Trophoblast cell (in vitro differentiated cells and primary cell): ENCODE results near the gene KIAA0513.

ENCODE experiments used
- DNase-seq, 2 donors: peaks; one replicate each; pipeline ENCODE4 v3.0.0-alpha.2; 2016
- H2AFZ ChIP-seq: 2 replicates; pipeline ENCODE4 v1.6.1; 2013; ENCODE audit warnings: low read length, moderate library complexity, mild to moderate bottlenecking; ENCODE audit not compliant: insufficient read depth, poor library complexity
- H2AK5ac ChIP-seq: 2 replicates; pipeline ENCODE4 v1.6.1; 2013; ENCODE audit warnings: mild to moderate bottlenecking, low read length
- H2BK120ac ChIP-seq: 2 replicates; pipeline ENCODE4 v1.6.1; 2013; ENCODE audit warnings: low read length, mild to moderate bottlenecking, moderate library complexity; ENCODE audit not compliant: insufficient read depth, poor library complexity
- H2BK12ac ChIP-seq: 2 replicates; pipeline ENCODE4 v1.6.1; 2013; ENCODE audit warnings: mild to moderate bottlenecking, low read length, moderate library complexity
- H2BK5ac ChIP-seq: 2 replicates; pipeline ENCODE4 v1.6.1; 2013; ENCODE audit warnings: low read length, low read depth, moderate library complexity, mild to moderate bottlenecking; ENCODE audit not compliant: poor library complexity
- H3K14ac ChIP-seq: 2 replicates; pipeline ENCODE4 v1.6.1; 2013; ENCODE audit warnings: mild to moderate bottlenecking, low read length
- H3K18ac ChIP-seq: 2 replicates; pipeline ENCODE4 v1.6.1; 2013; ENCODE audit warnings: mild to moderate bottlenecking, low read length
- H3K23ac ChIP-seq: 2 replicates; pipeline ENCODE4 v1.6.1; 2013; ENCODE audit warnings: low read length
- H3K27ac ChIP-seq: 2 replicates; pipeline ENCODE4 v1.5.1; 2013; ENCODE audit warnings: low read depth, mild to moderate bottlenecking, inconsistent platforms, low read length, moderate library complexity
- H3K27me3 ChIP-seq: 2 replicates; pipeline ENCODE4 v1.6.1; 2013; ENCODE audit warnings: inconsistent platforms, mild to moderate bottlenecking, low read length, moderate library complexity; ENCODE audit not compliant: insufficient read depth
- H3K36me3 ChIP-seq, 2 experiments: 1 replicate in 1 of 2; 2 replicates in 1 of 2; pipeline ENCODE4 v1.6.1; 2013; ENCODE audit warnings: low read length in 2 of 2, mild to moderate bottlenecking in 2 of 2, moderate library complexity in 1 of 2; ENCODE audit not compliant: insufficient read depth in 2 of 2, control insufficient read depth in 1 of 2
- H3K4ac ChIP-seq: 2 replicates; pipeline ENCODE4 v1.6.1; 2013; ENCODE audit warnings: low read depth, mild to moderate bottlenecking, low read length, moderate library complexity
- H3K4me1 ChIP-seq, 2 experiments: 1 replicate in 1 of 2; 2 replicates in 1 of 2; pipeline ENCODE4 v1.6.1; 2013; ENCODE audit warnings: low read length in 2 of 2, mild to moderate bottlenecking in 2 of 2, moderate library complexity in 1 of 2; ENCODE audit not compliant: insufficient read depth in 2 of 2, control insufficient read depth in 1 of 2
- H3K4me2 ChIP-seq: 2 replicates; pipeline ENCODE4 v1.6.1; 2013; ENCODE audit warnings: inconsistent platforms, mild to moderate bottlenecking, low read length, moderate library complexity
- H3K4me3 ChIP-seq: 2 replicates; pipeline ENCODE4 v1.5.1; 2013; ENCODE audit warnings: mild to moderate bottlenecking, low read depth, low read length, inconsistent platforms
- H3K79me1 ChIP-seq: one replicate; pipeline ENCODE4 v1.6.1; 2013; ENCODE audit warnings: low read length
- H3K79me2 ChIP-seq: 2 replicates; pipeline ENCODE4 v1.6.1; 2013; ENCODE audit warnings: low read length, mild to moderate bottlenecking; ENCODE audit not compliant: control insufficient read depth, insufficient read depth, poor library complexity
- H3K9ac ChIP-seq: 2 replicates; pipeline ENCODE4 v1.6.1; 2013; ENCODE audit warnings: mild to moderate bottlenecking, low read length
- H3K9me3 ChIP-seq: 2 replicates; pipeline ENCODE4 v1.6.1; 2013; ENCODE audit warnings: low read depth, mild to moderate bottlenecking, control low read depth, inconsistent platforms, low read length; ENCODE audit not compliant: insufficient read depth
- H4K12ac ChIP-seq: 2 replicates; pipeline ENCODE4 v1.6.1; 2013; ENCODE audit warnings: low read depth, mild to moderate bottlenecking, low read length, moderate library complexity
- H4K8ac ChIP-seq: 2 replicates; pipeline ENCODE4 v1.6.1; 2013; ENCODE audit warnings: low read depth, mild to moderate bottlenecking, low read length, moderate library complexity
- H4K91ac ChIP-seq: one replicate; pipeline ENCODE4 v1.6.1; 2013; ENCODE audit warnings: low read depth, mild to moderate bottlenecking, low read length, moderate library complexity
- WGBS: extraction: QIAGEN DNeasy Blood & Tissue Kit; methylation state at CpG from one replicate; pipeline ENCODE4 v1.1.7; 2013; ENCODE audit warnings: missing lambda C conversion rate; ENCODE audit not compliant: insufficient read length, insufficient coverage; ENCODE audit errors: extremely low coverage; 5-methylcytosine and 5-hydroxymethylcytosine counted together

The KIAA0513 gene

DNA sequence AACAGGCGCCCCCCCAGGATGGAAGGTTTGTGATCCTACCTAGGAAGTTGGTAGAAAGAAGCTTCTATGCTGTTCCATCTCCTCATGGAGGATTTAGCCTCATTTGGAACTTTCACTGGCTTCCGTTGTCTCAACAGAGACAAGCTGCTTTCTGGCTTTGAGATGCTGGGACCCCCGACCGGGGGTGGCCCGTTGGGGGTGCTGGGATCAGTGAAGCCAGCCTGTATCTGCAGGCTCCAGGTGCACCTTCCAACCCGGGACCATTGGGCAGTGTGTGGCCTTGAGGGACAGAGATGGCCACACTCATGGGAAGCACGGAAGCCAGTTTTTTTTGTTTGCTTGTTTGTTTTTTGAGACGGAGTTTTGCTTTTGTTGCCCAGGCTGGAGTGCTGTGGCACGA is 69.3 kb downstream of the KIAA0513 start:
- H2BK12ac ChIP-seq = no peak overlapping the region
- no peak overlapping the region for H4K8ac ChIP-seq
- no peaks in the 10 kb centered on the region for H3K79me1 ChIP-seq
- no peak overlapping the region for H2AFZ ChIP-seq
- H3K9me3 ChIP-seq = no peaks in the 10 kb centered on the region
- no peak overlapping the region for H3K18ac ChIP-seq
- H3K27me3 ChIP-seq = no peaks in the 10 kb centered on the region
- no peak overlapping the region for H3K14ac ChIP-seq
- H4K91ac ChIP-seq = no peak overlapping the region
- no peak overlapping the region for H3K23ac ChIP-seq
- no peak overlapping the region for H3K4me3 ChIP-seq
- no peak overlapping the region for H2AK5ac ChIP-seq
- no peak overlapping the region for H3K4me2 ChIP-seq
- H3K4ac ChIP-seq = no peak overlapping the region
- no peak overlapping the region for H2BK5ac ChIP-seq
- H3K36me3 ChIP-seq = no peaks in the 10 kb centered on the region
- H3K27ac ChIP-seq = no peak overlapping the region
- H2BK120ac ChIP-seq = no peak overlapping the region
- H3K9ac ChIP-seq = no peak overlapping the region
- WGBS = no CpG with 5 or more reads among the region's 9 CpGs
- no peak overlapping the region for H4K12ac ChIP-seq
- no peaks in the 10 kb centered on the region for H3K4me1 ChIP-seq
- no peaks in the 10 kb centered on the region for H3K79me2 ChIP-seq
- no peak for DNase-seq

DNA sequence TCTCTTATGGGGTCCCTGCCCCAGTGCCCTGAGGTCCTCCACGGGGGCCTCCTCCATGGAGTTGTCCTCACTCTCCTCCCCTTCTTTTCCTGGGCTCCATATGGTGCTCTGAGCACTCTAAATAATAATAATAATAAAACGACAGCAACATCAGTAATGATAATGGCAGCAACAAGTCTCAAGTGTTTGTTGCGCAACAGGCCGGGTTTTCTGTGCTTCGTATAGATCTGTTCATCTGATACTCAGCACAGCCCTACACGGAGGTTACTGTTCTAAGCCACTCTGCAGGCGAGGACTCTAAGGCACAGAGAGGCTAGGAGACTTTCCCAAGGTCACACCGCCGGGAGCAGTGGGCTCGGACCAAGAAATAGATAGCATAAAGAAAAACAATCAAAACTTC is 71.0 kb downstream of the KIAA0513 start:
- H3K18ac ChIP-seq = no peak overlapping the region
- H3K4me1 ChIP-seq = no peaks in the 10 kb centered on the region
- H3K4me2 ChIP-seq = no peak overlapping the region
- H3K79me1 ChIP-seq = no peaks in the 10 kb centered on the region
- no peaks in the 10 kb centered on the region for H3K36me3 ChIP-seq
- H3K14ac ChIP-seq = no peak overlapping the region
- no peak overlapping the region for H2AK5ac ChIP-seq
- no peak overlapping the region for H2AFZ ChIP-seq
- WGBS = no CpG with 5 or more reads among the region's 10 CpGs
- H2BK120ac ChIP-seq = no peak overlapping the region
- H3K23ac ChIP-seq = no peak overlapping the region
- DNase-seq = peak in 1 of 2 donors; percentile 43
- no peak overlapping the region for H4K8ac ChIP-seq
- no peak overlapping the region for H4K91ac ChIP-seq
- no peaks in the 10 kb centered on the region for H3K79me2 ChIP-seq
- no peaks in the 10 kb centered on the region for H3K9me3 ChIP-seq
- no peak overlapping the region for H2BK12ac ChIP-seq
- no peak overlapping the region for H3K9ac ChIP-seq
- no peak overlapping the region for H4K12ac ChIP-seq
- no peak overlapping the region for H3K27ac ChIP-seq
- no peaks in the 10 kb centered on the region for H3K27me3 ChIP-seq
- H3K4ac ChIP-seq = no peak overlapping the region
- no peak overlapping the region for H3K4me3 ChIP-seq
- H2BK5ac ChIP-seq = no peak overlapping the region

DNA sequence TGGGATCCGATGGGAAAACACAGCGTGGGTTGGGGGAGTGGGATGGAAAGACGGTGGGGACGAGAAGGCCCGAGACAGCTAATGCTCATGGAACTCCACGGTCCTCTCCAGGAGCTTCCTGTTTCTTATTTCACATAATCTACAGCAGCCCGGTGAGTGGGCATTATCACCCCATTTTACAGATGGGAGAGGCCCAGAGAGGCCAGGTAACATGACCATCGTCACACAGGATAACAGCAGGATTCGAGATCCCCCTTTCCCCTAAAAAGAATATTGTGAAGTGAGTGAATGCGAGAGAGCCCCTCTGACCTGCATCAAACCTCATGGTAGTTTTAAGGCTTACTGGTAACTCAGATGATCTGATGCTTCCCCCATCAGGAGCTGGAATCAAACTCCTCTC is 72.7 kb downstream of the KIAA0513 start:
- Histone ChIP-seq H2AFZ (no peak overlapping the region), H2AK5ac (no peak overlapping the region), H4K12ac (no peak overlapping the region), H2BK120ac (no peak overlapping the region), H3K27ac (no peak overlapping the region), H3K79me2 (no peaks in the 10 kb centered on the region), H3K14ac (no peak overlapping the region), H3K9ac (no peak overlapping the region), H3K4me3 (no peak overlapping the region), H3K4ac (no peak overlapping the region), H4K91ac (no peak overlapping the region), H3K27me3 (no peaks in the 10 kb centered on the region), H3K4me2 (no peak overlapping the region), H2BK5ac (no peak overlapping the region), H3K23ac (no peak overlapping the region), H4K8ac (no peak overlapping the region), H3K36me3 (no peaks in the 10 kb centered on the region), H3K18ac (no peak overlapping the region), H3K9me3 (peaks cover 4% of the 10 kb centered on the region), H3K79me1 (no peaks in the 10 kb centered on the region), H3K4me1 (no peaks in the 10 kb centered on the region), H2BK12ac (no peak overlapping the region)
- DNase-seq = no peak
- no CpG with 5 or more reads among the region's 10 CpGs for WGBS

DNA sequence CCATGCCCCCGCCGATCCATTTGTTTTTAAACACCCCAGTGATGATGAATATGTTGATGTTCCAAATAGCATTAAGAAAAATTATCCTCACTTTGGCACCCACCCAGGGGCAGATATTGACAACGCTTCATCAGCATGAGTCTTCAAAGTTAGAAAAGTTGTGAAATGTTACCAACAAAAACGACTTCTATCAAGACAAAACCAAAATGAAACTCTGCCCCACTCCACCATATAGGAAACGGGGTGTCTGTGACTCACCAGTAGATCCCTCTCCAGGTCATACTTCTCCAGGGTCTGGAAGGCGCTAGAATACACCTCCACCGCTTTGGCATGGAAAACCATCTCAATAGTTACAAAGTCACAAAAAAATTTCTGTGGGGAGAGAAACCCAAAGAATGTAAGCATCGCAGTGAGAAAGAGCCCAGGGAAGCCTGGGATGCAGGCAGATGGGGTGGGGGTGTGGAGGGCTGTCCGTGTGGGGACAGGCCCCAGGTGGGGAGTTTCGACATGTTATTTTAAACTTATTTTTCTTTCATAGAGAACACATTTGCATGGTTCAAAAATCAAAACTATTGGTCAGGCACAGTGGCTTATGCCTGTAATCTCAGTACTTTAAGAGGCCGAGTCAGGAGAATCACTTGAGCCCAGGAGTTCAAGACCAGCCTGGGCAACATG is 74.5 kb downstream of the KIAA0513 start:
- Histone ChIP-seq H3K36me3 (no peaks in the 10 kb centered on the region), H2AK5ac (no peak overlapping the region), H4K91ac (no peak overlapping the region), H3K9ac (no peak overlapping the region), H2AFZ (no peak overlapping the region), H3K14ac (no peak overlapping the region), H4K12ac (no peak overlapping the region), H3K4me1 (no peaks in the 10 kb centered on the region), H3K18ac (no peak overlapping the region), H2BK120ac (no peak overlapping the region), H3K79me1 (no peaks in the 10 kb centered on the region), H3K27me3 (no peaks in the 10 kb centered on the region), H3K4me3 (no peak overlapping the region), H2BK12ac (no peak overlapping the region), H2BK5ac (no peak overlapping the region), H3K27ac (no peak overlapping the region), H3K9me3 (peaks cover 8% of the 10 kb centered on the region), H4K8ac (no peak overlapping the region), H3K23ac (no peak overlapping the region), H3K4ac (no peak overlapping the region), H3K79me2 (no peaks in the 10 kb centered on the region), H3K4me2 (no peak overlapping the region)
- no CpG with 5 or more reads among the region's 11 CpGs for WGBS
- no peak for DNase-seq
